ENCODE results near the gene IFFO2.

Gene IFFO2

GRCh38 chr1:18956193-18957135 is at the start of gene IFFO2:
Gene IFFO2, minus strand, starts transcription at chr1:18956676. Its CDS starts 344 bp downstream, at chr1:18956332.
- DNase-seq = peak; percentile 89

- no peak for DNase-seq
Measured at GRCh38 chr1:19006000-19006399, 49.5 kb upstream of the IFFO2 start.

GRCh38 chr1:19003371-19004290 is 47.2 kb upstream of the IFFO2 start:
- DNase-seq = no peak

DNA sequence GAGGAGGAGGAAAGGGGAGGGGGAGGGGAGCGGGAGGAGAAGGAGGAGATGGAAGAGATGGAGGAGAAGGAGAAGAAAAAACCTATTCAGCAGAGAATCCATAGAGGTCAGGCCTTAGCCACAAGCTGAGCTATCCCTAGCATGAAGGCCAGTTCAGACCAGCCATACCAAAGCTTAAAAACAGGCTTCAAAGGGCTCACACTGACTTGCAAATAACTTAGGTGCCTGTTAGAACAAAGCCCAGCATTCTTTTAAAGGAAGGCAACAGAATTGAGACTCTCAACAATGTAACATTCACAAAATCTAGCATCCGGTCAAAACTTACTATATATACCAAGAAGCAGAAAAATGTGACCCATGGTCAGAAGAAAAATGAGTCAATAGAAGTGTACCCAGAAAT is 43.6 kb upstream of the IFFO2 start:
- no peak for DNase-seq

- no peak for DNase-seq
Measured at GRCh38 chr1:18999359-18999758, 42.9 kb upstream of the IFFO2 start.

DNA sequence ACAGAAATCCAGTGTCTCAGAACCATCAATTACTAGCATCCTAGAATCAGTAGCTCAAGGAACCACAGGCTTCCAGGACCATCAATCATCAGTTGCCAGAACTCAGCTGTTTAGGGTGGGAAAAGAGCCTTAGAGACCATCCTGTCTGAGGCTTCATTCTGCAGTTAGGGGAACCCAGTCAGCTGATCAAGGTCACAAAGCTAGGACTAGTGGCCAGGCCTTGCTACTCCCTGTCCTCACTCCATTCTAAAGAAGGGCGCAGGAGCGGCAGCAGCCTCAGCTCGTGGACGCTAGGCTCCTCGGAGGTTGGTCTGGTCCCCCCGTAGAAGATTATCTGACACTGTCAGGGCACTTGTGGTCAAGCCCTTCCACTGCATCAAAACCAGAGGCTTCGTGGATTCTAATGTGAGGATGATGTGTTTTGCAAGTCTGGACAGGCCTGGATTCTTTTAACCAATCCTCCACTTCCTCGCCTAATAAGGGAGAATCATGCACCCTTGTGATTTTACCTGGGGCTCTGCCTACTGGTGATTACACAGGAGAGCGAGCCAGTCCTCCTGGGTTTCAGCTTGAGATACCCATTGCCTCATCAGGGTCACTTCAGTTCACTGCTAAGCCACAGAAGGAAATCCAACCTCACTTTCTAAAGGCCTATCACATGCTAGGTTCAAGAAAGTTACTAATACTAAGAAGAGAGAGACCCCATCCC is 41.7 kb upstream of the IFFO2 start:
- no peak for DNase-seq

- DNase-seq = no peak
Measured at GRCh38 chr1:18997508-18997907, 41.0 kb upstream of the IFFO2 start.

- DNase-seq = no peak
Measured at GRCh38 chr1:18996548-18997177, 40.2 kb upstream of the IFFO2 start.

DNA sequence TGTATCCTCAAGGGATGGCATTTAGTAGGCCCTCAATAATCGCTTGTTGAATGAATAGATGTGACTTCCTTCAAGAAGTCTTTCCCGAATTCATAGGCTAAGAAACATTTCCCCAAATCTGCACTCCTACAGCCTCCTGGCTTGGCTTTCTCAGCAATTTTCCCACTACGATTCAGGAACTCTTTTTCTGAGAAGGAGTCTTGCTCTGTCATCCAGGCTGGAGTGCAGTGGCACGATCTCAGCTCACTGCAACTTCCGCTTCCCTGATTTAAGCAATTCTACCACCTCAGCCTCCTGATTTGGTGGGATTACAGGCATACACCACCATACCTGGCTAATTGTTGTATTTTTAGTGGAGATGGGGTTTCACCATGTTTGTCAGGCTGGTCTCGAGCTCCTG is 37.9 kb upstream of the IFFO2 start:
- DNase-seq = no peak

DNA sequence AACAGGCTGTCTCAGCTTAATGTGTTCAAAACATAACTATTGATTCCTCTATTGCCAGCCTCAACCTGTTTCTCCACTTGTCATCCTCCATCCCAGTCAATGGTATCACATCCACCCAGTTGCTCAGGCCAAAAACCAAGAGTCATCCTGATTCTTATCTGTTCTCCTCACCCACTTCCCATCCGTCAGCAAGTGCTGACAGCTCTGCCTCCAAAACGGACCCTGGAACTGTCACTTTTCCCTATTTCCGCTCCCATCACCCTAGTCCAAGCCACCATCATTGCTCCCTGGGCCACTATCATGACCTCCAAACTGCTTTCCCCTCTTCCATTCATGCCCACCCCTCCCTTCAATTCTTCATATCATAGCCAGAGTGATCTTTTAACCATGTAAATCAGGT is 36.2 kb upstream of the IFFO2 start:
- DNase-seq = no peak

GRCh38 chr1:18991585-18991984 is 35.1 kb upstream of the IFFO2 start:
- no peak for DNase-seq

GRCh38 chr1:18989896-18990295 is 33.4 kb upstream of the IFFO2 start:
- DNase-seq = no peak

- no peak for DNase-seq
Measured at GRCh38 chr1:18989176-18989799, 32.8 kb upstream of the IFFO2 start.

DNA sequence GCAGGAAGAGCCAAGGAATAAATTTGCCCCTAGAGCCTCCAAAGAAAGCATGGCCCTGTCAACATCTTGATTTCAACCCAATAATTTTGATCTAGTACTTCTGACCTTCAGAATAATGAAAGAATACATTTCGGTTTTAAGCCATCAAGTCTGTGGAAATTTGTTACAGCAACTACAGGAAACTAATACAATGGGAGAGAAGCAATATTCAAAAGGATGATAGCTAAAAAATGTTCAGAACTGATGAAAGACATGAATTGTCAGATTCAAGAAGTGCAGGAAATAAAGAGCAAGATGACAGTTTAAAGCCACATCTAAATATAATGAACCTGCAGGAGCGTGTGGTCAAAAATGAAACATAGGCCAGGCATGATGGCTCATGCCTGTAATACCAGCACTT is 24.8 kb upstream of the IFFO2 start:
- no peak for DNase-seq

- no peak for DNase-seq
Measured at GRCh38 chr1:18978706-18979105, 22.2 kb upstream of the IFFO2 start.

GRCh38 chr1:18977428-18977827 is 21.0 kb upstream of the IFFO2 start:
- no peak for DNase-seq

DNA sequence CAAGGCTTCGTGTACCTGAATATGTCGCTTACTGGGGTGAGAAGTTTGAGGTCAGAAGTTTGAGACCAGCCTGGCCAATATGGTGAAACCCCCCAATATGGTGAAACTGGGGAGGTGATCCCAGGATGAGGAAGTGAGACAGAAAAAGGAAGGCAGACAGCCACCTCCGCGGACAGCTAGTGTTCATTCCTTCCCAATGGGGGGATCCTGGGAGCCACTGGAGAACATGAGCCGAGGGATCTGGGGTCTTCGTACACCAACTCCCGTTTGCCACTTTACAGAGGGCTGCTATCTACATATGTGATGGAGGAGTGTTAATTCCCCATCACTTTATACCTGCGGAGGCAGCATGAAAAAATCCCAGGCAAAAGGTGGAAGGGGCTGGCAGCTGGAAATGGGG is 19.6 kb upstream of the IFFO2 start:
- DNase-seq = no peak

DNA sequence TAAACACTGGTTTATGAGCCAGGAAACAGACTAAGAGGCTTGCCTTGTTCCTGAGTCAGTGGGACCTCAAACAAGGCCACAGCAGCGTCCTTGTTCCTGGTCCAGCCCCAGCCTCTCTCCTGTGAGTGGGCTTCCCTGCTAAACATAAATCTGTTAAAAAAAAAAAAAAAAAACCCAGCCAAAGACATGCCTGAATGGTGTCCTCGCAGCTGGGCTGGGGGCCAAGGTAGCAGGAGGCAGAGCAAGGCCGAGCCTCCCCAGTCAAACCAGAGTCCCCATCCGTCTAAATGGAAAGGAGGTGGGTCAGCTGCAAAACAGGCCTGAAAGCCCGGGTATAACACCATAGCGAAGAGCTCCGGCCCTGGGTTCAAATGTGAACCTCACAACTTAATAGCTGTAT is 18.1 kb upstream of the IFFO2 start:
- DNase-seq = no peak

- DNase-seq = no peak
Measured at GRCh38 chr1:18974005-18974404, 17.5 kb upstream of the IFFO2 start.

- DNase-seq = no peak
Measured at GRCh38 chr1:18973446-18973955, 17.0 kb upstream of the IFFO2 start.

DNA sequence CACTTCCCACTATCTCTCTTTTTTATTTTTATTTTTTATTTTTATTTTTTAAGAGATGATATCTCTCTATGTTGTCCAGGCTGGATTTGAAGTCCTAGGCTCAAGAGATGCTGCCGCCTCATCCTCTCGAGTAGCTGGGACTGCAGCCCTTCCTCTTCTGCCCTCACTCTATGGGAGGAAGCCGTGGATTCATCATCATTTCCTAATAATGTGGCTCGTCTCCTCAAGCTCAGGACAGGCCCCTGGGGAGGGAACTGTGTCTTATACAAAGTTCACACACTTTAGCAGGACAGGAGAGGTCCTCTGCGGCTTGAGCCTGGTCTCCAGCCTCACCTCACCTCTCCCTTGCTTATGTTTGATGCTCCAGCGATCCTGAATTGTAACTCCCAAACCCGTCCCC is 16.5 kb upstream of the IFFO2 start:
- DNase-seq = no peak

GRCh38 chr1:18972531-18972930 is 16.1 kb upstream of the IFFO2 start:
- DNase-seq = no peak
